Lung (tissue), 12 donors: ENCODE results near the gene SACM1L. TPM values are rescaled to one million over a fixed set of nuclear protein-coding genes. Genes with fewer than 3 reads are reported as not detected.

Experiments
- ATAC-seq: fragments of 200-7000 bp; cut with Tn5 transposase; one replicate; pipeline ENCODE4 v1.9.1; 2020; ENCODE audit warnings: moderate number of reproducible peaks; ENCODE audit not compliant: insufficient read depth, low FRiP score
- DNase-seq, 3 donors: peaks; one replicate each; pipeline ENCODE4 v3.0.0-alpha.2; 2013 to 2017
- H3K27ac ChIP-seq, 2 donors: one replicate each; pipeline ENCODE4 v1.5.1; 2013; ENCODE audit warnings: mild to moderate bottlenecking in 2 of 2, moderate library complexity in 2 of 2, control low read depth in 1 of 2, inconsistent platforms in 1 of 2, low read depth in 1 of 2, low read length in 1 of 2
- H3K27me3 ChIP-seq, 3 donors: one replicate each; pipeline ENCODE4 v1.5.1; 2013; ENCODE audit warnings: low read length in 2 of 3; ENCODE audit not compliant: control insufficient read depth in 3 of 3, insufficient read depth in 3 of 3
- H3K36me3 ChIP-seq, 4 donors: one replicate each; pipeline ENCODE4 v1.5.1; 2013; ENCODE audit warnings: low read length in 4 of 4, mild to moderate bottlenecking in 1 of 4, moderate library complexity in 1 of 4; ENCODE audit not compliant: control insufficient read depth in 4 of 4, insufficient read depth in 4 of 4
- H3K4me1 ChIP-seq, 5 donors: one replicate each; pipeline ENCODE4 v1.5.1; 2013; ENCODE audit warnings: low read length in 5 of 5, mild to moderate bottlenecking in 2 of 5, moderate library complexity in 1 of 5; ENCODE audit not compliant: control insufficient read depth in 5 of 5, insufficient read depth in 5 of 5
- H3K4me3 ChIP-seq: one replicate; pipeline ENCODE4 v1.5.1; 2013; ENCODE audit warnings: mild to moderate bottlenecking, control low read depth, moderate library complexity
- H3K9ac ChIP-seq, 2 donors: one replicate each; pipeline ENCODE4 v1.5.1; 2013; ENCODE audit warnings: low read length in 2 of 2, control low read depth in 1 of 2; ENCODE audit not compliant: insufficient read depth in 1 of 2
- H3K9me3 ChIP-seq, 4 donors: one replicate each; pipeline ENCODE4 v1.5.1; 2013; ENCODE audit warnings: low read length in 3 of 4, mild to moderate bottlenecking in 1 of 4, moderate library complexity in 1 of 4; ENCODE audit not compliant: control insufficient read depth in 4 of 4, insufficient read depth in 3 of 4
- CTCF ChIP-seq: IDR thresholded peaks from 2 replicates; pipeline ENCODE4 v1.5.1; 2012; ENCODE audit warnings: mild to moderate bottlenecking; ENCODE audit errors: control extremely low read depth, extremely low read depth
- WGBS, 2 donors: extraction: QIAGEN DNeasy Blood & Tissue Kit; methylation state at CpG; one replicate each; pipeline ENCODE4 v1.1.7; 2013; 5-methylcytosine and 5-hydroxymethylcytosine counted together
- polyA plus RNA-seq, 2 donors: library from polyadenylated mRNA; stranded (reverse); fragments of 200-250 nt; gene quantifications; one replicate each; pipeline ENCODE4 v1.2.1, GENCODE V29; 2013
- total RNA-seq, 2 donors: library from RNA; depleted of rRNA in 1 of 2; stranded (reverse); fragments of >200 nt in 1 of 2; gene quantifications; one replicate each; pipeline ENCODE4 v1.2.1, GENCODE V29; 2014 to 2021
- donor health status: control.
- donor health status: control.
- donor health status: Bipolar disorder and iron deficiency.
- donor health status: healthy.
- donor health status: DM: yes; HTN: yes; CAD: no.

SACM1L gene
- total and polyA plus RNA-seq, 4 donors, result 23.3 to 117 (median 43.8) TPM

GRCh38 chr3:45781271-45781670, 92.1 kb downstream of the SACM1L start:
- ATAC-seq (no peak), DNase-seq (no peak)
- peaks cover 0 to 3% (median 0%) of the 10 kb centered on the region in 4 donors for H3K9me3 ChIP-seq
- TF ChIP-seq CTCF, result no peak
- H3K27ac ChIP-seq, result no peak overlapping the region
- H3K4me3 ChIP-seq, result no peak overlapping the region
- no peaks in the 10 kb centered on the region for H3K36me3 ChIP-seq
- no peak overlapping the region for H3K9ac ChIP-seq
- no peaks in the 10 kb centered on the region for H3K27me3 ChIP-seq
- peaks cover 0 to 9% (median 3%) of the 10 kb centered on the region in 5 donors for H3K4me1 ChIP-seq
- 84 to 91% methylated on average over 5 of the region's 5 CpGs for WGBS, 2 donors

GRCh38 chr3:45781841-45782240, 92.6 kb downstream of the SACM1L start:
- H3K27me3 ChIP-seq, result no peaks in the 10 kb centered on the region
- H3K36me3 ChIP-seq, result no peaks in the 10 kb centered on the region
- H3K4me3 ChIP-seq, result no peak overlapping the region
- no peak for ATAC-seq
- no peak overlapping the region for H3K9ac ChIP-seq
- 93 to 96% methylated on average over 12 of the region's 12 CpGs for WGBS, 2 donors
- DNase-seq, result no peak
- no peak overlapping the region for H3K27ac ChIP-seq
- H3K4me1 ChIP-seq, result peaks cover 0 to 4% (median 0%) of the 10 kb centered on the region in 5 donors
- H3K9me3 ChIP-seq, result peaks cover 0 to 3% (median 0%) of the 10 kb centered on the region in 4 donors
- no peak for TF ChIP-seq CTCF

- H3K9me3 ChIP-seq, result peaks cover 0 to 3% (median 0%) of the 10 kb centered on the region in 4 donors
- TF ChIP-seq CTCF, result no peak
- WGBS, 2 donors, result 94 to 95% methylated on average over 3 of the region's 3 CpGs
- no peak overlapping the region for H3K9ac ChIP-seq
- H3K27me3 ChIP-seq, result no peaks in the 10 kb centered on the region
- H3K4me3 ChIP-seq, result no peak overlapping the region
- no peaks in the 10 kb centered on the region for H3K36me3 ChIP-seq
- H3K27ac ChIP-seq, result no peak overlapping the region
- H3K4me1 ChIP-seq, result no peaks in the 10 kb centered on the region
- DNase-seq, result no peak
- ATAC-seq, result no peak
Measured at GRCh38 chr3:45782381-45782780, 93.2 kb downstream of the SACM1L start.

- no peak for DNase-seq
- no peak for ATAC-seq
- Histone ChIP-seq H3K27ac (no peak overlapping the region), H3K9me3 (peaks cover 0 to 3% (median 0%) of the 10 kb centered on the region in 4 donors), H3K9ac (no peak overlapping the region), H3K4me1 (no peaks in the 10 kb centered on the region), H3K4me3 (no peak overlapping the region), H3K36me3 (no peaks in the 10 kb centered on the region), H3K27me3 (no peaks in the 10 kb centered on the region)
- WGBS, 2 donors, result 92 to 93% methylated on average over 3 of the region's 3 CpGs
- no peak for TF ChIP-seq CTCF
Measured at GRCh38 chr3:45783667-45784066, 94.5 kb downstream of the SACM1L start.
